Measurements from ENCODE around the gene LAMTOR1.
A peak's percentile ranks its signal among the peaks of the same experiment; 100 is the strongest.

Gene LAMTOR1

DNA sequence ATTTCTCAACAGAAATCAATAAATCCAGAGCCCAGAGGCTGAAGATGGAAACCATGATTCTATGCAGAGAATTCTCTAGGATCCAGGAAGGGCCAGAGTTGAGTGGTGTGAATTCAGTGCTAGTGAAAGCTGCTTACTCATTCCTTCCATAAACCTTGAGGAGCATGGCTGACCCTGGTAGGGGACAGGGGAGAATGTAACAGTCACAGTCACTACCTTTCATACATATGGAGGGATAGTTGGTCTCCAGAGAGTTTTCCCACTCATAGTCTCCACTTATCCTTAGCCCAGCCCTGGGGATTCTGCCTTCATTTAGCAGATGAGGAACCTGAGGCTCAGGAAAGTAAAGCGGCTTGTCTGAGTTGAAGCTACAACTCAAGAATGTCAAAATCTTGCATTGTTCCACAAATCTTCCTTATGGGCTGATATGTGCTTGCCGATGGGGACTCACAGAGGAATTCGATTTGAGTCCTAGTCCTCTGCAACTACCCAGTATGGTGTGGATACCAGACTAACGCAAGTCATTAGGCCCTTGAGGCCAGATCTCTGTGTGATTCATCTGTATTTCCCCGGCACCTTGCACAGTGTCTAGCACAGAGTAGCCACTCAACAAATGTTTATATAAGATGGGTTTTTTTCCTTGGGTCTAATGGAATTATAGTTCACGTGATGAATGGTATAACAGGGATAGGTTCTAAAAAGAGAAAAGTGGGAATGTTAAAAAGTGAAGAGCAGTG, 13.1 kb upstream of the LAMTOR1 start:
- TF ChIP-seq, protein P1, sequence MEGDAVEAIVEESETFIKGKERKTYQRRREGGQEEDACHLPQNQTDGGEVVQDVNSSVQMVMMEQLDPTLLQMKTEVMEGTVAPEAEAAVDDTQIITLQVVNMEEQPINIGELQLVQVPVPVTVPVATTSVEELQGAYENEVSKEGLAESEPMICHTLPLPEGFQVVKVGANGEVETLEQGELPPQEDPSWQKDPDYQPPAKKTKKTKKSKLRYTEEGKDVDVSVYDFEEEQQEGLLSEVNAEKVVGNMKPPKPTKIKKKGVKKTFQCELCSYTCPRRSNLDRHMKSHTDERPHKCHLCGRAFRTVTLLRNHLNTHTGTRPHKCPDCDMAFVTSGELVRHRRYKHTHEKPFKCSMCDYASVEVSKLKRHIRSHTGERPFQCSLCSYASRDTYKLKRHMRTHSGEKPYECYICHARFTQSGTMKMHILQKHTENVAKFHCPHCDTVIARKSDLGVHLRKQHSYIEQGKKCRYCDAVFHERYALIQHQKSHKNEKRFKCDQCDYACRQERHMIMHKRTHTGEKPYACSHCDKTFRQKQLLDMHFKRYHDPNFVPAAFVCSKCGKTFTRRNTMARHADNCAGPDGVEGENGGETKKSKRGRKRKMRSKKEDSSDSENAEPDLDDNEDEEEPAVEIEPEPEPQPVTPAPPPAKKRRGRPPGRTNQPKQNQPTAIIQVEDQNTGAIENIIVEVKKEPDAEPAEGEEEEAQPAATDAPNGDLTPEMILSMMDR (conservative IDR thresholded peaks at IDR 0.05; ENCODE audit: low read length) = no peak
- no peak for DNase-seq (ENCODE audit: low read depth)
- no peak overlapping the region for H3K4me3 ChIP-seq (ENCODE audit: low read length)

DNA sequence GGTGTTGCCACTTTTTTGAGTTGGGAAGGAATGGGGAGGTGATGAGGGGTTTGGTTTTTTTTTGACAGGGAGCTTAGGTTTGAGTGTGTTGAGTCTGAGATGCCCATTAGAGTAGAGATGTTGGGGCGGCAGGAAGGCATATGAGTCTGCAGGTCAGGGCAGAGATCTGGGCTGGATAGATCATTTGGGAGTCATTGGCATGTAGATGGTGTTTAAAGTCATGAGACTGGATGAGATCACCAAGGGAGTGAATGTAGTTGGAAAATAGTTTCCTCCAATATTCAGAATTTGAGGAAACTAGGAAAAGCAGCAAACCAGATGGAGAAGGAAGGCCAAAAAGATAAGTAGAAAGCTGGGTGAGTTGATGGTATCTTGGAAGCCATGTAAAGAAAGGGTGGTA, 11.5 kb upstream of the LAMTOR1 start:
- peak; percentile 11 for DNase-seq (ENCODE audit: low read depth)
- H3K4me3 ChIP-seq (ENCODE audit: low read length) = no peak overlapping the region
- TF ChIP-seq, protein P1 (conservative IDR thresholded peaks at IDR 0.05; ENCODE audit: low read length) = no peak

- peak; percentile 60 for DNase-seq (ENCODE audit: low read depth)
- peak overlapping the region; percentile 87 for H3K4me3 ChIP-seq (ENCODE audit: low read length)
- TF ChIP-seq, protein P1 (conservative IDR thresholded peaks at IDR 0.05; ENCODE audit: low read length) = no peak
Measured at GRCh38 chr11:72112978-72113808, 10.1 kb upstream of the LAMTOR1 start.

DNA sequence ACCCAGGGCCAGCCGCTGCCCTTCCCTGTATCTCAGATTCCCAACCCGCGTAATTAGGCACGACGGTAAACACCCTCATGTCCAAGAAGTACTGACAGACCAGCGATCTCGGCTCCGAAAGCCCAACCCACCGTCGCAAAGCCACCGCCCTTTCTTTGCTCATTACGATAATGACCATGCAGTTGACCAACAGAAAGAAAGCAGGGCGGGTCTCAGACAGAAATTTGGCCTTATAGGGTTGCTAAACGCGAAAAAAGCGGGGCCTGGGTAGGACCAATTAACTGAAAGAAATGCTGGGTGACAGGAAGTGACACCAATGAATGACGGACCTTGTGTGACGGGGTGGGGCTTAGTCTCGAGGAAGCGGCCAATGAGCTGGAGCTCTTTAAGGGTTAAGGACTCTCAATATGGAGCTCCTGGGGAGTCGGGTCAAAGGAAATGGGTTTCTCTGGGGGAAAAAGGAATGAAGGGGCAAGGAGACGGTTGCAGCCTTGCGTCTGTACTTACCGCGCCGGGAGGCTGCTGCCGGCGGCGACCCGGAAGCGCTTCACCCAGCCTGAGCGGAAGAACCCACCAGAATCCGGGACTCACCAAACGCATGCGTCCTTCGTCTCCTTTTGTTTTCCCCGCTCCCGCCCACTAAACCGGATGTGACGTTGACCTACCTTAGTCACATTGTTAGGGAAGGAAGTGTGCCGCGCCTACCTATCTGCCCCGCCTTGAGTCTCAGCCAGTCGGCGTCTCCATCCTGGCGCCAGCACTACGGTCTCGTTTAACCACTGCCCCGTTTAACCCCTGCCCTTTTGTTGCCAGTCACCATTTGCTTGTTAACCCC, 9.3 kb upstream of the LAMTOR1 start, which contains the start of gene ANAPC15:
Gene ANAPC15 (minus strand): TSS at position 553 of the 835 bp plus-strand sequence. CDS start 1,419 bp downstream, outside the sequence.
- peak; percentile 99 for DNase-seq (ENCODE audit: low read depth)
- TF ChIP-seq, protein P1 (conservative IDR thresholded peaks at IDR 0.05; ENCODE audit: low read length) = no peak
- H3K4me3 ChIP-seq (ENCODE audit: low read length) = peak within 1 kb of the TSS; percentile 87

GRCh38 chr11:72111300-72112142, 8.4 kb upstream of the LAMTOR1 start:
- DNase-seq (ENCODE audit: low read depth) = no peak
- peak overlapping the region; percentile 87 for H3K4me3 ChIP-seq (ENCODE audit: low read length)
- TF ChIP-seq, protein P1 (conservative IDR thresholded peaks at IDR 0.05; ENCODE audit: low read length) = no peak

- no peak within 1 kb of the TSS for H3K4me3 ChIP-seq (ENCODE audit: low read length)
- TF ChIP-seq, protein P1 (conservative IDR thresholded peaks at IDR 0.05; ENCODE audit: low read length) = no peak
- DNase-seq (ENCODE audit: low read depth) = no peak
Measured at GRCh38 chr11:72105888-72106287, 2.8 kb upstream of the LAMTOR1 start, which contains the start of gene TOMT. TSS of gene TOMT (plus strand) at chr11:72105924. CDS start at chr11:72105952, 28 bp downstream.
